ENCODE measurements around the gene GLI1.

The GLI1 gene

DNA sequence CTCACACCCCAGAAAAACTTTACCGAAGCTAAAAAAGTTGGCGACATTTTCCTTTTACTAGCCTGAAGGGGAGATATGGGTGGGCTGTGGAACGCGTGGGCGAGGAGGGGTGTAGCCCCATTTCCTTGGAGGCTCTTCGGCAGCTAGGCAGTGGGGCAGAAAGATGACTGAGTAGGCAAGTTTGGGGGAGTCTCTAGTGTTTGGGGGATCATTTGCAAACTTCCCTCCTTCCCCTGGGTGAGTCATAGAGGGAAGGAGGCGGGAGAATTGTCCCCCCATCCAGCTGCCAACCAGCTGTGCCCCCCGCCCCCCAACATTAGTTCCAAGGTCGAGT lies 2.3 kb downstream of the GLI1 start:
- DNase-seq, result no peak

DNA sequence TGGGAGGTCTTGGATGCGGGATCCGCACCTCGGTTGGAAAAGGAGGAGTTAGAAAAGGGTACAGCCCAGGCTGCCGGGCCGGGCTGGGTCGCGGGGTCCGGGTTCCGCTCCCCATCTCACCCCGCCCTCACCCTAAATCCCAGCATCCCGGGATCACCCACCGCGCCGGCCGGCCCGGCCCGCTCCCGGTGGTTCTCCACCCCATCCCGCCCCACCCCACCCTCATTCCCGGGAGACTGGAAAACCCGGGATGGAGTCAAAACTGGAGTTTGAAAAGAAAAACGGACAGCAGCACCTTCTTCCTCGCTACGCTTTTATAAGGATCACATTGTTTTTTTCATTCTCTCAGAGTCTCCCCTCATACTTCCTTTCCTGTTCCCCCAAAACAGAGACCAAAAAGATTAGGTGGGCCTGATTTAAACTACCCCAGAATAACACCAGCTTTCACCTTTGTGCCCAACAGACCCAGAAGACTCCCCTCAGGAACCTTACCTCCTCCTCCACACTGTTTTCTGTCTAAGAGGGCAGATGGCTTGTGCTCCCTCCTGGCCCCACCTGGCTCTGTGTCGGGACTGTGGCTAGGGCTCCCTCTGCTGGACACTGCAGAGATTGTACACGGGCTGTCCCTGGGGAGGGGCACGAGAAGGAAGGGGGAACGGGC lies 2.8 kb downstream of the GLI1 start:
- DNase-seq, result peak; percentile 72

DNA sequence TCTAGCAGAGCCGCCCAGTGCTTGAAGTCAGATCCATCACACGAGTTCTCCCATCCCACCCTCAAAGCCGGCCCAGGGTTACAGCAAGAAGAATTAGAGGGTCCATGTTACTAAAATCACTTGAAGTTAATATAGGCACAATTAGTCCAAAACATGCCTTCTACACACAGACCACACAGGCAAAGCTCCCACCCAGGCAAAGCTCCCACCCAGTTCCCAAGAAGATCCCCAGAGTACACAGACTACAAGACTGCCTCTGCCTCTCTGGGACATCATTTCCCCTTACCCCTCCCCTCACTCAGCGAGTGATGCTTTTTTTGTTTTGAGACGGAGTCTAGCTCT lies 3.3 kb downstream of the GLI1 start:
- DNase-seq, result no peak

DNA sequence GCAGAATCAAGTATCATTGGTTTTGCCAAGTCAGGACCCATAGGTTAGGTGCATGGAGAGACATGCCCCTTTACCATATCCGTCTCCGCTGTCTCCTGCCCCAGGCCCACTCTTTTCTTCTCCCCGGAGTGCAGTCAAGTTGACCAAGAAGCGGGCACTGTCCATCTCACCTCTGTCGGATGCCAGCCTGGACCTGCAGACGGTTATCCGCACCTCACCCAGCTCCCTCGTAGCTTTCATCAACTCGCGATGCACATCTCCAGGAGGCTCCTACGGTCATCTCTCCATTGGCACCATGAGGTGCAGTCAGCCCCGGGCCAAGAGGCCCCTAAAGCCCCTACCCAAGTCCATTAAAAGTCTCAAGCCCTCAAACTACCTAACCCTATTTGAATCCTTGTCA lies 5.0 kb downstream of the GLI1 start:
- DNase-seq, result no peak

DNA sequence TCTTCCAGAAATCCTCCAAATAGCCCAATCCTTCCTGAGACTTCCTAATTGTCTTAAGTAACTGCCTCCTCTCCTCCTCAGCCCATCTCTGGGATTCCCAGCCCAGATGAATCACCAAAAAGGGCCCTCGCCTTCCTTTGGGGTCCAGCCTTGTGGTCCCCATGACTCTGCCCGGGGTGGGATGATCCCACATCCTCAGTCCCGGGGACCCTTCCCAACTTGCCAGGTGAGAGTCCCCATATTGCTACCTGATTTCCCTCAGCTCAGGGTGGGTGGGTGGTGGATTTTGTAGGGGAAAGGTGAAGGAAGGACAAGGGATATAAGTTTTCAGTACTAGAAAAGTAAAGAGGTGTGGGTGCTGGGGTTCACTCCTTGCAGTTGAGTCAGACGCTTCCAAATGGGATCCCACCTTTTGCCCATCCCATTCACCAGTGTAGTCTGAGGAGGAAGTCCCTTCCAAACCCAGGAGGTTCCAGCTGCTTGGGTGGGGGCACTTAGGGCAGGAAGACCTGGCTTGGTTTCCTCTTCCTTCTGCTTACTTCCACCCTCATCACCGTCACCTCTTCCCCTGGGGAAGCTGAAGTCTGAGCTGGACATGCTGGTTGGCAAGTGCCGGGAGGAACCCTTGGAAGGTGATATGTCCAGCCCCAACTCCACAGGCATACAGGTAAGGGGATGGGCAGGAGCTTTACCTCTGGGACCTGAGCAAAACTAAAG lies 5.6 kb downstream of the GLI1 start:
- DNase-seq, result no peak

DNA sequence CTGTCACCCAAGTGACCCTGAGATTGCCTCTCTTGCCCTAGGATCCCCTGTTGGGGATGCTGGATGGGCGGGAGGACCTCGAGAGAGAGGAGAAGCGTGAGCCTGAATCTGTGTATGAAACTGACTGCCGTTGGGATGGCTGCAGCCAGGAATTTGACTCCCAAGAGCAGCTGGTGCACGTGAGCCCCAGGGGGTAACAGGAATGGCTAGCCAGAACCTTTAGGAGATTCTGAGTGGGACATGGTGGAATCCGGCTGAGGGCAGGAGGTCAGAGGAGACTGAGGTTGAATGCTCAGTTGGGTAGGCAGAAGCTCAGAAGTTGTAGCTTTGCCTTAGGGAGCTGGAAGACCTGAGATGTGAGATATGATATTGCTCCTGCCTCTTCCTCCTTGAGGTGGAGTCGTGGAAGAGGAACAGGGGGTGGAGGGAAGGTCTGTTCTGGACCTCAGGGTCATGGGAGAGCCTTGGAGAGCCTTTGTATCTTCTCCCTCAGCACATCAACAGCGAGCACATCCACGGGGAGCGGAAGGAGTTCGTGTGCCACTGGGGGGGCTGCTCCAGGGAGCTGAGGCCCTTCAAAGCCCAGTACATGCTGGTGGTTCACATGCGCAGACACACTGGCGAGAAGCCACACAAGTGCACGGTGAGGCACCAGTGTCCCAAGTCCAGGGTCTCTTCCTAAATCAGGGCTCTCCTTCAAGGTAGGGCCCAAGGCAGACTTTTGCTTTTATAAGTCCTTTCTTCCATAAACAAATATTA lies 6.3 kb downstream of the GLI1 start:
- DNase-seq, result no peak

DNA sequence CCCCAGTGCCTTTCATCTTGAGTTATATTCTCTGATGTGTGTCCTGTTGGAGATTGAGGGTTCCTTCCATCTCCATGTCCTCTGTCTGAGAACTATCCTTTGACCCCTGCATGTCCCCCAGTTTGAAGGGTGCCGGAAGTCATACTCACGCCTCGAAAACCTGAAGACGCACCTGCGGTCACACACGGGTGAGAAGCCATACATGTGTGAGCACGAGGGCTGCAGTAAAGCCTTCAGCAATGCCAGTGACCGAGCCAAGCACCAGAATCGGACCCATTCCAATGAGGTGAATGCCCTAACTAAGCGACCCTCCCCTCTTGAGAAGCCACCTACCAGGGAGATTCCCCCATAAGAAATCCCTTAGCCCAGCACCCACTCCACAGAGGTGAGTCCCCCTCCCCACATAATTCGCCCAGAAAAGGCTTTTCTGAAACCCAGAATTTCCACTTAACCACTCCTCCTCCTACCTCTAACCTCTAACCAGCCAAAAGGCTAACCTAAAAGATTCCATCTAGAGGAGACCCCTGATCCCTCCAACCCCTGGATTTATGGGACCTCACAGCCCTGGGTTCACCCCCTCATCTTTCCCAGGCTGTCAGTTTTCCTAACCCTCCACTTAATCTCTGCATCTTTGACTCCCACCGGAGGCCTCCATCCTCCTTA lies 7.8 kb downstream of the GLI1 start:
- DNase-seq, result no peak

DNA sequence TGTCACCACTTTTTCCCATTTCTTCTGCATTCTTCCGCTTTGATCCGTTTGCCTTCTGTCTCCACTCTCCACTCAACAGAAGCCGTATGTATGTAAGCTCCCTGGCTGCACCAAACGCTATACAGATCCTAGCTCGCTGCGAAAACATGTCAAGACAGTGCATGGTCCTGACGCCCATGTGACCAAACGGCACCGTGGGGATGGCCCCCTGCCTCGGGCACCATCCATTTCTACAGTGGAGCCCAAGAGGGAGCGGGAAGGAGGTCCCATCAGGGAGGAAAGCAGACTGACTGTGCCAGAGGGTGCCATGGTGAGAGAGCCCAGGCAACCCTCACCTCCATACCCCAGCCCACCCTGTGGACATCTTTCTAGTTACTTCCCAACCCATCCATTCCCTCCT lies 8.3 kb downstream of the GLI1 start:
- DNase-seq, result no peak

DNA sequence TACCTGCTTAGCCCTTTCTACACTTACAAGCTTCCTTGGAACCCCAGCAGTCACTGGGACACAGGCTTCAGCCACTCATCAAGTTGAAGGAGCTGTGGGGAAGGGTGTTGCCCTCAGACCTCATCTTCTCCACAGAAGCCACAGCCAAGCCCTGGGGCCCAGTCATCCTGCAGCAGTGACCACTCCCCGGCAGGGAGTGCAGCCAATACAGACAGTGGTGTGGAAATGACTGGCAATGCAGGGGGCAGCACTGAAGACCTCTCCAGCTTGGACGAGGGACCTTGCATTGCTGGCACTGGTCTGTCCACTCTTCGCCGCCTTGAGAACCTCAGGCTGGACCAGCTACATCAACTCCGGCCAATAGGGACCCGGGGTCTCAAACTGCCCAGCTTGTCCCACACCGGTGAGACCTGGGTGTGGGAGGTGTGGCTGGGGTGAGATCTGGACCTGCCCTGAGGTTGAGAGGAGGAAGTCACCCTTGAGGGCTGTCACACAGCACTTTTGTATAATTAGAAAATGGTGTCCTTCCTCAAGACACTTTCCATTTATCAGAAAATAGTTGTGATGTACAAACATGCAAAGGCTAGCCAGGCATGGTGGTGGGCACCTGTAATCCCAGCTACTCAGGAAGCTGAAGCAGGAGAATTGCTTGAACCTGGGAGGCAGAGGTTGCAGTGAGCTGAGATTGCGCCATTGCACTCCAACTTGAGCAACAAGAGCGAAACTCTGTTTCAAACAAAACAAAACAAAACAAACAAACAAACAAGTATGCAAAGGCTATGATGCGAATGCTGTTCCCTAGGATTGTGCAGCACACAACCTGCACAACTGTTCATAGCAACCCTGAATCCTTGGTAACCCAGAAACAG lies 9.9 kb downstream of the GLI1 start:
- no peak for DNase-seq

DNA sequence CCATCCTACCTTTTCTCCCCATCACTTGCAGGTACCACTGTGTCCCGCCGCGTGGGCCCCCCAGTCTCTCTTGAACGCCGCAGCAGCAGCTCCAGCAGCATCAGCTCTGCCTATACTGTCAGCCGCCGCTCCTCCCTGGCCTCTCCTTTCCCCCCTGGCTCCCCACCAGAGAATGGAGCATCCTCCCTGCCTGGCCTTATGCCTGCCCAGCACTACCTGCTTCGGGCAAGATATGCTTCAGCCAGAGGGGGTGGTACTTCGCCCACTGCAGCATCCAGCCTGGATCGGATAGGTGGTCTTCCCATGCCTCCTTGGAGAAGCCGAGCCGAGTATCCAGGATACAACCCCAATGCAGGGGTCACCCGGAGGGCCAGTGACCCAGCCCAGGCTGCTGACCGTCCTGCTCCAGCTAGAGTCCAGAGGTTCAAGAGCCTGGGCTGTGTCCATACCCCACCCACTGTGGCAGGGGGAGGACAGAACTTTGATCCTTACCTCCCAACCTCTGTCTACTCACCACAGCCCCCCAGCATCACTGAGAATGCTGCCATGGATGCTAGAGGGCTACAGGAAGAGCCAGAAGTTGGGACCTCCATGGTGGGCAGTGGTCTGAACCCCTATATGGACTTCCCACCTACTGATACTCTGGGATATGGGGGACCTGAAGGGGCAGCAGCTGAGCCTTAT lies 10.8 kb downstream of the GLI1 start:
- DNase-seq, result no peak

DNA sequence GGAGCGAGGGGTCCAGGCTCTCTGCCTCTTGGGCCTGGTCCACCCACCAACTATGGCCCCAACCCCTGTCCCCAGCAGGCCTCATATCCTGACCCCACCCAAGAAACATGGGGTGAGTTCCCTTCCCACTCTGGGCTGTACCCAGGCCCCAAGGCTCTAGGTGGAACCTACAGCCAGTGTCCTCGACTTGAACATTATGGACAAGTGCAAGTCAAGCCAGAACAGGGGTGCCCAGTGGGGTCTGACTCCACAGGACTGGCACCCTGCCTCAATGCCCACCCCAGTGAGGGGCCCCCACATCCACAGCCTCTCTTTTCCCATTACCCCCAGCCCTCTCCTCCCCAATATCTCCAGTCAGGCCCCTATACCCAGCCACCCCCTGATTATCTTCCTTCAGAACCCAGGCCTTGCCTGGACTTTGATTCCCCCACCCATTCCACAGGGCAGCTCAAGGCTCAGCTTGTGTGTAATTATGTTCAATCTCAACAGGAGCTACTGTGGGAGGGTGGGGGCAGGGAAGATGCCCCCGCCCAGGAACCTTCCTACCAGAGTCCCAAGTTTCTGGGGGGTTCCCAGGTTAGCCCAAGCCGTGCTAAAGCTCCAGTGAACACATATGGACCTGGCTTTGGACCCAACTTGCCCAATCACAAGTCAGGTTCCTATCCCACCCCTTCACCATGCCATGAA lies 11.5 kb downstream of the GLI1 start:
- no peak for DNase-seq

DNA sequence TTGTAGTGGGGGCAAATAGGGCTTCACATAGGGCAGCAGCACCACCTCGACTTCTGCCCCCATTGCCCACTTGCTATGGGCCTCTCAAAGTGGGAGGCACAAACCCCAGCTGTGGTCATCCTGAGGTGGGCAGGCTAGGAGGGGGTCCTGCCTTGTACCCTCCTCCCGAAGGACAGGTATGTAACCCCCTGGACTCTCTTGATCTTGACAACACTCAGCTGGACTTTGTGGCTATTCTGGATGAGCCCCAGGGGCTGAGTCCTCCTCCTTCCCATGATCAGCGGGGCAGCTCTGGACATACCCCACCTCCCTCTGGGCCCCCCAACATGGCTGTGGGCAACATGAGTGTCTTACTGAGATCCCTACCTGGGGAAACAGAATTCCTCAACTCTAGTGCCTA lies 12.1 kb downstream of the GLI1 start:
- DNase-seq, result no peak

DNA sequence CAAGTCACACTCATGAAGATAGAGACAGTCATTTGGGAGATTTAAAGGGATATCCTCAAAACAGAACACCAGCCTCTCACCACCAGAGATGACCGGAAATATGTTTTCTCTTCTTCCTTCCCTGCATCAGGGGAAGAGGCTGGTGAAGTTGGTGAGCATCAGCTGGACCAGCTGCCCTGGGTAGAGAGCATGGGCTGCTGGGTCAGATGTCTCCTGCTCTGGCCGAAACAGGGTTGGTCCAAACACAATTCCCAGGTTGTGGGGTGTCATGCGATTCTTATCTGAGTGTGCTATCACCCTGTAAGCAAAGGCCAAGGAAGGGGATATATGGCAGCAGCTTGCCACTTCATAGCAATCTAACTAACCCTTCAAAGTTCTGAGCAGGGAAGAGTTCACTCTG lies 12.8 kb downstream of the GLI1 start:
- DNase-seq, result no peak

DNA sequence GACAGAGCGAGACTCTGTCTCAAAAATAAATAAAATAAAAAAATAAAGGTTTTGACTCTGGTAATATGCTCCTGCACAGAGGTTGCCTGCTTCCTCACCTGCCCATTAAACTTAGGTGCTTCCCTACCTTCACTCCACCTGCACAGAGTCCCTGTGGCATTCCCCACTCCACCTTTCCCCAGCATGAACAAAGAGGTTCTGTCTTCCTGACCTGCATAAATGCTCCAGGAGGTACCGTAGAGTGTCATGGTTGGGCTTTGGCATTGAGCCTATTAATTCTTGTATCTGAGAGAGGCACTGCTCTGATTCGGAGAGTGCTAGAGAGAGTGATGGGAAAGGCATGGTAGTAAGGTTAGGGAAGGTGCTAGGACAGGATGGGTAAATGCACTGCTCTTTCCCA lies 13.8 kb downstream of the GLI1 start:
- no peak for DNase-seq

DNA sequence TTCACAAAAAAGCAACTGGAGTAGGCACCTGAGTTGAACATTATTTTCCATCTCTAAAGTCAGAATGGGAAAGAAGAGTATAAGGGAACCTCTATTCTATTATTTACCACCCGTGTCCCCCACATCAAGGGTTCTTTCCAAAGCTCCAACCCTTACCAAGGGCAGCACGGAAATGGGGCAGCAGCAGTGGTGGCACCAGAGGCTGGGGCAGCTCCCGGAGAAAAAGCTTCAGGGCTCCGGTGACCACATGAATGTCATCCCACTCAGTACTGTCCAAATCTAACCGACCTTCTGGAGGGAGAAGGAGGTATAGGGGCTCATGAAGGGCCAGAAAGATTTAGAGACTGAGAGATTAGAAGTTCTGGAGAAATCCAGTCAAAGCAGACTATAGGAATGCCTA lies 14.3 kb downstream of the GLI1 start:
- no peak for DNase-seq

DNA sequence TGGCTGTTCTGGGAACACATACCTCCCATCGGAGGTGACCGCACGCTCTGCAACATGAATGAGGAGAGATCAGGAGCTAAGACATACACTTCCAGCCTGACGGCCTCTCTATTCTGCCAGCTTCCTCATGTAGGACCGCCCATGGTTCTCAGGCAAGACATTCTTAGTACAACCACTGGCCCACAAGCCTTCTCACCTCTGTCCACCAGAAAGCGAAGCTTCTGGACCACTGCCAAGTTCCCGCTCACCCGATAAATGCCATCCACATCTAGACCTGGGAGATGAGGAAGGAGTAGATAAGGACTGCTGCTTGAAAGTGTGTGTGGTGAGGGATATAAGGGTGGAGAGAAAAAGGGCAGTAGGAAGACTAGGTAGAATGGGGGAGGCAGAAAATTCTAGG lies 14.8 kb downstream of the GLI1 start:
- DNase-seq, result no peak

DNA sequence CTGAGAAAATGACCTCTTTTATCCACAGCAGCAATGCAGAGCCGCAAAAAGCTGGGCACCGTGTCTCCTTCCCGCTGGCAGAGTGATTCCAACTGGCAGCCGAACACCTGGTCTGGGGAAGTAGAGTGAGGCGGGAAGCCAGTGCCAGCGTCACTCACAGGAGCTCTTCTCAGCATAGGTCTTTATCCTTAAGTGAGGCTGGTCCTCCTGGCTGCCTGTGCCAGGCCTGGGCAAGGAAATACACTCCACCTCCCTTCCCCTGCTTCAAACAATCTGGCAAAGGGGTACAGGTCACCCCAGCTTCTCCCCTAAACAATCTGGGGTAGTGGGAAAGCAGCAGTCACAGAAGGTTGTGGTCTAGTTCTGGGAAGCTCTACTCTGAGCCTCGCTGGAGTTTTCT lies 15.3 kb downstream of the GLI1 start:
- peak; percentile 44 for DNase-seq

DNA sequence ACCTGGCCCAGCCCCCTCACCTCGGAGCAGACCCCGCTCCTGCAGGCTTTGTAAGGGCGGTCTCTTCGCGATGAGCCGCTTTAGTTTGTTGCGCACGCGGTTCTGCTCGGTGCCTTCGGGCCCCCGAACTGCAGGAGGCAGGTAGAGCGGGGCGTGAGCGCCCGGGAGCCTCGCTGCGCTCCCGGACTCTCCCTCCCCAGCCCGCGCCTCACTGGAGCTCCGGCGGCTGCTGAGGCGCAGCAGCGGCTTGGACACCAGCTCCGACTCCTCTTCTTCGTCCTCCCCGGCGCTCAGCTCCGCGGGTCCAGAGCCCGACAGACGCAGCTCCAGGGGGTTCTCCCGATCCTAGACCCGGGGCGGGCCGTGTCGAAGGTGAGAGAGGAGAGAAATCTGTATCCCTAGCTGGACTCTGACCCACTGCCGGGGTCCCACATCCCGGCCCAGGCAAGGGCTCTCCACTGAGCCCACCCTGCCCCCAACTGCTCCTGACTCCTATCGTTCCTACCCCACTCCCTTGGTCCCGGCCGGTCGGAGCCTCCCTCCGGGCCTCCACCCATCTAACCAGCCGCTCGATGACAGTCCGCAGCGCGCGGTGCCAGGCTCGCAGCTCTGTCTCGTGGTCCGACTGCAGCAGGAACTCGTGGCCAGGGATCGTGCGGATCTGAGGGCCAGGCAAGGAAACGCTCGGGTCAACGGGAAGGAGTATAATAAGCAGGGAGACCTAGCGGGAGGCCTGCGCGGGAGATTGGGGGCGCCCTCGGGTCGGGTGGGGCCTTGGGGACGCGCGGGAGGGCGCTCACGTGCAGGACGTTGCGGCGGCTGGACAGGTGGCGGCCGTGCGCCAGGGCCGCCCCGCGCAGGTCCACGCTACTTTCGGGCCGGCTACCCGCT lies 15.9 kb downstream of the GLI1 start:
- DNase-seq, result no peak

DNA sequence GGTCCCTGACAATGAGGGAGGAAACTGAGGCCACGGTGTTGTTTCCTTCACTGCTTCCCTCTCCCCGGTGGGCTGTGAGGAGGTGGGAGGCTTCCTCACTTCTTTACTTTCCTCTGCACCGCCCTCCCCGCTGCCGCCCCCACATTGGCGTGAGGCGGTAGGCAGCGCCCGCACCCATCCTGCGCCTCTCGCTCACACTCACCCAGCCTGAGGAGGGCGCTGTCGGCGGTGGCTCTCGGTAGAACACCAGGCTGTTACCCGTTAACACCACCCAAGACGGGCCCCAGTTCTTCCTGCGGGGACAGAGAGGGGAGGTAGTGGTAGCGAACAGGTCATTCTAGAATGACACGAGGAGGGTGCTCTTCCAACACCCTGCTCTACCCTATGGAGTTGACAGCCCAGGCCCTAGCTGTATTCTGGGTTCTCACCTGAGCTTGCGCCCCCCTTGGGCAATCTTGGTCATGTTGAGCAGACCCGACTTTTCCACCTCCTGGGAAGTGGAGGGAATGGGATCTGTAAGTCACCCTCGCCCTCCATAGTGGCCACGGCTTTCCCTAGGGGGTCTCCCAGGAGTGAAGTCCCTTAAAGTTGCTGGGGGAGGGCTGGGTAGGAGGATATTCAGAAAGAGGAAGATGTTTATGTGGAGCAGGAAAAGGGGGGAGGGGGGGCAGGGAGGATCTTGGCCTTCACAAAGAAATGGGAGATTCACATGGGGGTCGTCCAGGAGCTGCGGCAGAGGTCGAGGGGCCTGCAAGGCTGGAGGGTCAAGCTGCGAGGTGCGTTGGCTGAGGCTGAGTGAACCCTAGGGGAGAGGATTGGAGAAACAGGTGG lies 16.8 kb downstream of the GLI1 start:
- no peak for DNase-seq
